Measurements from ENCODE around the gene ITPR1.

The ITPR1 gene

GRCh38 chr3:4819746-4820145 is 326.6 kb downstream of the ITPR1 start:
- no peak for DNase-seq

GRCh38 chr3:4820296-4821121 is 327.4 kb downstream of the ITPR1 start:
- no peak for DNase-seq

GRCh38 chr3:4821338-4821737 is 328.2 kb downstream of the ITPR1 start:
- no peak for DNase-seq

- DNase-seq, result no peak
Observed at GRCh38 chr3:4821975-4822374, 328.8 kb downstream of the ITPR1 start.

GRCh38 chr3:4822568-4822967 is 329.4 kb downstream of the ITPR1 start:
- no peak for DNase-seq

GRCh38 chr3:4823385-4823784 is 330.2 kb downstream of the ITPR1 start:
- DNase-seq, result no peak

GRCh38 chr3:4823986-4824925 is 331.1 kb downstream of the ITPR1 start:
- DNase-seq, result no peak

- peak; percentile 19 for DNase-seq
Observed at GRCh38 chr3:4824926-4825325, 331.8 kb downstream of the ITPR1 start.

- peak; percentile 83 for DNase-seq
Observed at GRCh38 chr3:4825436-4826236, 332.5 kb downstream of the ITPR1 start.

GRCh38 chr3:4826237-4827100 is 333.3 kb downstream of the ITPR1 start:
- DNase-seq, result no peak

- peak; percentile 37 for DNase-seq
Observed at GRCh38 chr3:4827767-4828166, 334.6 kb downstream of the ITPR1 start.

- no peak for DNase-seq
Observed at GRCh38 chr3:4828279-4829030, 335.3 kb downstream of the ITPR1 start.

- no peak for DNase-seq
Observed at GRCh38 chr3:4829031-4829394, 335.9 kb downstream of the ITPR1 start.

- DNase-seq, result no peak
Observed at GRCh38 chr3:4830586-4830914, 337.4 kb downstream of the ITPR1 start.

- no peak for DNase-seq
Observed at GRCh38 chr3:4831580-4831950, 338.4 kb downstream of the ITPR1 start.

- no peak for DNase-seq
Observed at GRCh38 chr3:4833471-4833870, 340.3 kb downstream of the ITPR1 start.

- no peak for DNase-seq
Observed at GRCh38 chr3:4834403-4834866, 341.3 kb downstream of the ITPR1 start.

- no peak for DNase-seq
Observed at GRCh38 chr3:4835616-4836043, 342.5 kb downstream of the ITPR1 start.

GRCh38 chr3:4836516-4836915 is 343.4 kb downstream of the ITPR1 start:
- DNase-seq, result no peak

- peak; percentile 32 for DNase-seq
Observed at GRCh38 chr3:4837374-4837930, 344.3 kb downstream of the ITPR1 start.

- DNase-seq, result no peak
Observed at GRCh38 chr3:4838621-4839022, 345.5 kb downstream of the ITPR1 start.
